Sciatic nerve (tissue), 2 donors: ENCODE measurements around the gene FCN2. TPM values are rescaled to one million over a fixed set of nuclear protein-coding genes. Genes with fewer than 3 reads are reported as not detected.

Source experiments
- ATAC-seq: fragments of 200-7000 bp; cut with Tn5 transposase; one replicate; pipeline ENCODE4 v1.9.1; 2020; ENCODE audit warnings: mild to moderate bottlenecking, moderate library complexity
- DNase-seq: peaks from one replicate; pipeline ENCODE4 v3.0.0-alpha.2; 2020; ENCODE audit warnings: low spot score
- intact Hi-C: fragments of 100-400 bp; cut with DNase I; formaldehyde crosslinking; loops from one replicate; pipeline ENCODE4 v1.14.2; 2022
- total RNA-seq: library from RNA; stranded (reverse); fragmentation: NEBNext Ultra II Directional; extraction: Animal tissue kit (Norgen Biotek cat#: 25700); gene quantifications from one replicate; pipeline ENCODE4 v1.2.1, GENCODE V29; 2021
- donor health status: DM: no; HTN: no; CAD: no.
- donor health status: DM: no; HTN: no; CAD: no.

Gene FCN2
- total RNA-seq, 1 donor from 2014 or later = not detected

- ATAC-seq = peak; percentile 64
Observed at GRCh38 chr9:134863941-134864820, 16.4 kb upstream of the FCN2 start.

DNA sequence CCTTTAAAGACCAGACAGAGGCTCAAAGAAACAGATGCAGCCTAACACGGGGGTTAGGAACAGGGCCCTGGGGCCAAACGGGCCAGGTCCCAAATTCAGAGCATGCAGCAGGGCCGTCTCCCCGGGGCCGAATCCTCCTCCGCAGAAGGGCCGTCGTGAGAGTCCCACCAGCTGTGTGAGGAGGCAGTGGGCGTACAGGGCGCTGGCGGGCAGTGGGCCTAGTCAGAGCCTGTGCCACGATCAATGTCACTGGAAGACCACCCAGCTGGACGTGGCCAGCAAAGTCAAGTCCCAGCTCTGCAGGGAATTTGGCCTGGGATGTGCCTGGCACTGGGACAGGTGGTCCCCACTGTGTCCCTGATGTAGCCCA is 15.8 kb upstream of the FCN2 start:
- DNase-seq = peak; percentile 47
- peak; percentile 8 for ATAC-seq
- intact Hi-C loops = no loop called here

More at GRCh38 chr9:134863941-134864820, 16.4 kb upstream of the FCN2 start:
- intact Hi-C loops = no loop called here
- peak; percentile 57 for DNase-seq

GRCh38 chr9:134867917-134868750 is 12.5 kb upstream of the FCN2 start:
- DNase-seq = no peak
- ATAC-seq = no peak
- intact Hi-C loops = no loop called here

GRCh38 chr9:134868751-134869553 is 11.7 kb upstream of the FCN2 start:
- intact Hi-C loops = no loop called here
- no peak for DNase-seq
- peak; percentile 9 for ATAC-seq

DNA sequence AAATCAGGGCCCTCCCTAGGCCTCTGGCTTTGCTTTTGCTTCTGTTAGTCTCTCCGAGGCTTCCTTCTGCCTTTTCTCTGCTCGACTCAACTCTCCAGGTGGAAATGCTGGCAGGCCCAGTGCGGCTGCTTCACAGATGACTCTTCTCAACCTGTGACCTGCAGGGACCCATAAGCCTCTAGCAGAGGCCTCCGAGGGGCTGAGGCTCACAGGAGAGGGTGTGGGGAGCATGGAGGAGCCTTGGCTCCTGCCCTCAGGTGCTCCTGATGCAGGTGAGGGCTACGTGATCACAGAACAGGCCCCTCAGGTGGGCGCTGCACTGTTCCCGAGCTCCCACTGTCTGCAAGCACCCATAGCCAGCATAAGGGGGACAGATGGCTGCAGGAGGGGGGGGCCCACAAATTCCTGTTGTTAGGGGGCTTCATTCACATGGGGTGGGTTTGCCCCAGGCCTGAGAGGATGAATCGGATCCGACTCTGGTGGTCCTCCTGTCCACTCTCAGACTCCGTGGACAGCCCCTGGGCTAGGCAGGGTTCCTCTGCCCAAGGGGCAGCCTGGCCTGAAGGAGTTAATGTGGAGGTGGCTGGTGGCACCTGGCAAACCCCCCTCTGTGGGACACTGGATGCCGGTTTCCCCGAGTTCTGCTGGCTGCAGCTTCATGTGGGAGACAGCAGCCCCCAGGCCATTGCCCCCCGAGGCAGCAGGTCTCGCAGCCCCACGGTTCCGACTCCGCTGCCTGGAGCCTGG is 10.9 kb upstream of the FCN2 start:
- ATAC-seq (no peak), DNase-seq (peak; percentile 30)
- intact Hi-C loops = no loop called here

- DNase-seq (peak; percentile 49), ATAC-seq (peak; percentile 15)
- intact Hi-C loops = no loop called here
Observed at GRCh38 chr9:134870301-134870694, 10.3 kb upstream of the FCN2 start.

- DNase-seq (peak; percentile 42), ATAC-seq (peak; percentile 17)
- intact Hi-C loops = no loop called here
Observed at GRCh38 chr9:134870746-134871662, 9.6 kb upstream of the FCN2 start.

GRCh38 chr9:134871697-134872340 is 8.8 kb upstream of the FCN2 start:
- ATAC-seq = peak; percentile 47
- intact Hi-C loops = no loop called here
- peak; percentile 22 for DNase-seq

DNA sequence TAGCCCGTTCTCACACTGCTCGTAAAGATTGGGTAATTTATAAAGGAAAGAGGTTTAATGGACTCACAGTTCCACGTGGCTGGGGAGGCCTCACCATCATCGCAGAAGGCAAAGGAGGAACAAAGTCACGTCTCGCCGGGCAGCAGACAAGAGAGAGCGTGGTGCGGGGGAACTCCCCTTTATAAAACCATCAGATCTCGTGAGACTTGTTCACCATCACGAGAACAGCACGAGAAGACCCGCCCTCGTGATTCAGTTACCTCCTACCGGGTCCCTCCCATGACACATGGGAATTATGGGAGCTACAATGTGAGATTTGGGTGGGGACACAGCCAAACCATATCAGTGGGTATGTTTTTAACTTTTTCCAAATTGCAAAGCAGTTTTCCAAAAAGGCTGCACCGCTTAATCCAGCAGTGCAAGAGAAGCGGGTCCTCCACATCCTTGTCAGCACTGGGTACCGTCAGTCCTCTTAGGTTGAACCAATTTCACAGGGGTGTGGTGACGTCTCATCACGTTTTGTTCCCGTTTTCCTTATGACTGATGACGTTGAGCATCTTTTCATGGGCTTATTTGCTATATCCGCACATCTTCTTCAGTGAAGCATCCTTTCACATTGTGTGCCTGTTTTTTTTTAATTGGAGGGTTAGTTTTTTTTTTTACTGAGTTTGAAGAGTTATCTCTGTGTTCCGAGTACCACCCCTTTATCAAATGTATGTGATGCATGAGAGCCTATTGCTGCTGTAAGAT is 8.0 kb upstream of the FCN2 start:
- no peak for ATAC-seq
- no peak for DNase-seq
- intact Hi-C loops = no loop called here

DNA sequence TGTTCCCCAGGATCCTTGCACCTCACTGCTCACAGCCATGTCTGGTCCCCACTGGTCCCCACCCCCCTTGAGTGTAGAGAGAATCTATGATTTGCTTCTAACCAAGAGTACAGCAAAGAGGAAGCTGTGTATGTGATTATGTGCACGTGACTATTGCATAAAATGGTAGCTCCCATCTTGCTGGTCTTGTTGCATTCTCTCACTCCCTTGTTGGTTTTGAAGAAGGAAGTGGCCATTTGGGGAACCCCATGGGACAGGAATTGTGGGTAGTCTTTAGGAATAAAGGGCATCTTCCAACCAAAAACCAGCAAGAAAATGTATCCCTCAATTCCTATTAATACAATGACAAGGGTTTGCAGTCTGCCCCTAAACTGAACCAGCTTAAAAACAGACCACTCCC is 5.2 kb upstream of the FCN2 start:
- ATAC-seq = no peak
- no peak for DNase-seq
- intact Hi-C loops = no loop called here

DNA sequence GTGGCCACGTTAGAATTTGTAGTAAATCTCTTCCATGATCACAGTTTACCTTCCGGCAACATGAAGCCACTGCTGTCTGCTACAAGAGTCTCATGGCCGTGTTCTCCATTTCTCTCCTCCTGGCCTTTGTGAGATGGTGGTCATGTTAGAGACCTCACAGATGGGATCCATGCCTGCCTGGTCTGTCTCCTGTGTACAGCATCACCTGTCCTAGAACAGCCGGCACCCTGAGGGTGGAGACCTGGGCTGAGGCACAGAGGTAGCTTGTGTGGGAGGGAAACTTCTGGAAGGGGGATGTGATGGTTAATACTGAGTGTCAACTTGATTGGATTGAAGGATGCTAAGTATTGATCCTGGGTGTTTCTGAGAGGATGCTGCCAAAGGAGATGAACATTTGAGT is 3.1 kb upstream of the FCN2 start:
- ATAC-seq (no peak), DNase-seq (no peak)
- intact Hi-C loops = no loop called here

GRCh38 chr9:134879664-134880483 is 736 bp upstream of the FCN2 start:
- intact Hi-C loops = no loop called here
- peak; percentile 30 for DNase-seq
- ATAC-seq = no peak

GRCh38 chr9:134881313-134881670 is 682 bp downstream of the FCN2 start:
- intact Hi-C loops = no loop called here
- DNase-seq (no peak), ATAC-seq (no peak)

DNA sequence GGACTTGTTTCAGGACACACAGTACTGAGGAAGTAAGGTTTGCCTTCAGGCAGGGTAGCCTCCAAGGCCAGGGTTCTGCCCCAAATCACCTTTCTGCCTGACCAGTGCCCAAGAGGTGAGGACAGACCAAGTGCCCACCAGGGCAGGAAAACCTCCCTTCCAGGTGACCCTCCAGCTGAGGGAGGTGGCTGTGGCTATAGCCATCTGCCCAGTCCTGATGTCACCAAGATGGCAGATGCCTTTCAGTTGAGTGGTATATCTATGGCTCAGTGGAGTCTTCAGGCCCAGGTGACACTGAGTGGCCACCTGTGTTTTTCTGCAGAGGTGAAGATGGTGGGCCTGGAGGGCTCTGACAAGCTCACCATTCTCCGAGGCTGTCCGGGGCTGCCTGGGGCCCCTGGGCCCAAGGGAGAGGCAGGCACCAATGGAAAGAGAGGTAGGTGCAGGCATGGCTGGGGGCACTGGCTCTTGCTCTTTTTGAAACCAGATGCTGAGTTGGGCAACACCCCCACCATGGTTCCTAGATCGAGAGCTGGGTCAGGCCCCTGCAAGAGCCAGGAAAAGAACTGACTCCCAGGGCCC is 1.7 kb downstream of the FCN2 start:
- intact Hi-C loops = no loop called here
- ATAC-seq (no peak), DNase-seq (no peak)

- no peak for ATAC-seq
- DNase-seq = no peak
- intact Hi-C loops = no loop called here
Observed at GRCh38 chr9:134883040-134883782, 2.6 kb downstream of the FCN2 start.
